CD4-positive, alpha-beta T cell treated with Interleukin-1 beta for 1 hour (primary cell): ENCODE results near the gene TEKTIP1.
"Not testable (repeated sequence)": the region's sequence is repeated elsewhere in the genome, so short reads cannot be mapped to it uniquely, and the experiment has no call there.

ENCODE experiments used
- DNase-seq, 2 donors: peaks; one replicate each; pipeline ENCODE4 v3.0.0-alpha.2; 2020 to 2022

Gene TEKTIP1

GRCh38 chr19:3524078-3524842 lies 14.7 kb upstream of the TEKTIP1 start:
- DNase-seq: no peak

- no peak for DNase-seq
Observed at GRCh38 chr19:3524904-3525451, 14.0 kb upstream of the TEKTIP1 start.

- no peak for DNase-seq
Observed at GRCh38 chr19:3526507-3527237, 12.3 kb upstream of the TEKTIP1 start.

- no peak for DNase-seq
Observed at GRCh38 chr19:3527238-3527910, 11.6 kb upstream of the TEKTIP1 start.

GRCh38 chr19:3528080-3528479 lies 10.9 kb upstream of the TEKTIP1 start:
- no peak for DNase-seq

GRCh38 chr19:3528539-3529211 lies 10.3 kb upstream of the TEKTIP1 start:
- no peak for DNase-seq

GRCh38 chr19:3529299-3529698 lies 9.7 kb upstream of the TEKTIP1 start:
- DNase-seq: not testable (repeated sequence)

- no peak for DNase-seq
Observed at GRCh38 chr19:3530389-3530788, 8.6 kb upstream of the TEKTIP1 start.

- no peak for DNase-seq
Observed at GRCh38 chr19:3531716-3532115, 7.3 kb upstream of the TEKTIP1 start.

- DNase-seq: no peak
Observed at GRCh38 chr19:3532154-3532786, 6.7 kb upstream of the TEKTIP1 start.

- no peak for DNase-seq
Observed at GRCh38 chr19:3533033-3533432, 5.9 kb upstream of the TEKTIP1 start.

GRCh38 chr19:3533563-3534216 lies 5.3 kb upstream of the TEKTIP1 start:
- DNase-seq: no peak

GRCh38 chr19:3534375-3535234 lies 4.4 kb upstream of the TEKTIP1 start:
- DNase-seq: no peak

- DNase-seq: no peak
Observed at GRCh38 chr19:3535235-3535535, 3.8 kb upstream of the TEKTIP1 start.

GRCh38 chr19:3535563-3535965 lies 3.4 kb upstream of the TEKTIP1 start:
- DNase-seq: no peak

- no peak for DNase-seq
Observed at GRCh38 chr19:3535981-3536380, 3.0 kb upstream of the TEKTIP1 start.

- no peak for DNase-seq
Observed at GRCh38 chr19:3536429-3537100, 2.4 kb upstream of the TEKTIP1 start.

- no peak for DNase-seq
Observed at GRCh38 chr19:3537101-3537437, 1.9 kb upstream of the TEKTIP1 start.

GRCh38 chr19:3537438-3538240 lies 1.3 kb upstream of the TEKTIP1 start:
- no peak for DNase-seq
